ENCODE results near the gene ADCYAP1R1.

DNA sequence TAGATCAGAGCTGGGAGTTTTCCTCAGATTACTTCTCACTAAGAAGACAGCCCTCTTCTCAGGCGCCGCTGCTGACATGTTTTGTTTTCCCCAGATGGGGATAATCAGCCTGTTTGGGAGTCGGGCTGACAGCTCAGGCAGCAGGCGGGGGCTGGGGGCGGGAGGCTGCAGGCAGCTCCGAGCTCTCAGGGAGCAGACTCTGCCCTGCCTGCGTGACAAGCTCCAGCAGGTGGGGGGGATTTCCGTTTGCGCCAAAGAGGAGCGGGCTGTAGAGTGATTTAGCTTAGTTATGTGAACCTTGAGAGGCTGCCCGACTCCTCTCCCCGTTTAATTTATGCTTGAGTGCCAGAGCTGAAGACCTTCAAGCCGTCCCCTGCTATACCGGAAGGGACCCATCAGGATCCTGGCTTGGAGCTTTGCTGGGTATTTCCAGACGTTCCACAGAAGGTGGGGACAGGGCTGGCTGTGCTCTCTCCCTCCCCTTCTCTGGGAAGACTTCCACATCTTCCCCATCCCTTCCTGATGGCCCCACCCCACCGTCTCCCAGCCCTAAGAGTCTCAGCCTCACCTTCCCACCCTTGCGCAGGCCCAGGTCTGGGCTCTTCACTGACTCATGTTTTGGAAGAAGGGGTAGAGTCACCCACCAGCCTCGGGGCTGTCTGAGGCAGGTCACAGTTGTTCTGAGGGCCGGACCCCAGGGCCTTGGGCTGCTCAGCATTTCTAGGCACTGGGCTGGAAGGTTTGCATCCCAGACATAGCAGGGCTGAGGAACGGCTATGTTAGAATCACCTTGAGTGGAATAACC, 24.7 kb upstream of the ADCYAP1R1 start:
- TF ChIP-seq, protein P1, sequence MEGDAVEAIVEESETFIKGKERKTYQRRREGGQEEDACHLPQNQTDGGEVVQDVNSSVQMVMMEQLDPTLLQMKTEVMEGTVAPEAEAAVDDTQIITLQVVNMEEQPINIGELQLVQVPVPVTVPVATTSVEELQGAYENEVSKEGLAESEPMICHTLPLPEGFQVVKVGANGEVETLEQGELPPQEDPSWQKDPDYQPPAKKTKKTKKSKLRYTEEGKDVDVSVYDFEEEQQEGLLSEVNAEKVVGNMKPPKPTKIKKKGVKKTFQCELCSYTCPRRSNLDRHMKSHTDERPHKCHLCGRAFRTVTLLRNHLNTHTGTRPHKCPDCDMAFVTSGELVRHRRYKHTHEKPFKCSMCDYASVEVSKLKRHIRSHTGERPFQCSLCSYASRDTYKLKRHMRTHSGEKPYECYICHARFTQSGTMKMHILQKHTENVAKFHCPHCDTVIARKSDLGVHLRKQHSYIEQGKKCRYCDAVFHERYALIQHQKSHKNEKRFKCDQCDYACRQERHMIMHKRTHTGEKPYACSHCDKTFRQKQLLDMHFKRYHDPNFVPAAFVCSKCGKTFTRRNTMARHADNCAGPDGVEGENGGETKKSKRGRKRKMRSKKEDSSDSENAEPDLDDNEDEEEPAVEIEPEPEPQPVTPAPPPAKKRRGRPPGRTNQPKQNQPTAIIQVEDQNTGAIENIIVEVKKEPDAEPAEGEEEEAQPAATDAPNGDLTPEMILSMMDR (IDR thresholded peaks at IDR 0.05): no peak
- TF ChIP-seq EP300 (IDR thresholded peaks at IDR 0.05) (no peak), POLR2A (IDR thresholded peaks at IDR 0.05) (no peak)

All from tibial nerve (tissue), 4 donors.